AG09319 (cell line): Measurements from ENCODE around the gene NECTIN1.

Experiments
- DNase-seq: peaks from one replicate; pipeline ENCODE4 v3.0.0-alpha.2; 2010; ENCODE audit warnings: low read depth; ENCODE audit errors: extremely low read depth
- TF ChIP-seq, protein P1 (sequence below): IDR thresholded peaks from 2 replicates; pipeline ENCODE4 v1.5.1; 2011; ENCODE audit warnings: low read depth, mild to moderate bottlenecking, inconsistent platforms, low read length, moderate library complexity

Gene NECTIN1

DNA sequence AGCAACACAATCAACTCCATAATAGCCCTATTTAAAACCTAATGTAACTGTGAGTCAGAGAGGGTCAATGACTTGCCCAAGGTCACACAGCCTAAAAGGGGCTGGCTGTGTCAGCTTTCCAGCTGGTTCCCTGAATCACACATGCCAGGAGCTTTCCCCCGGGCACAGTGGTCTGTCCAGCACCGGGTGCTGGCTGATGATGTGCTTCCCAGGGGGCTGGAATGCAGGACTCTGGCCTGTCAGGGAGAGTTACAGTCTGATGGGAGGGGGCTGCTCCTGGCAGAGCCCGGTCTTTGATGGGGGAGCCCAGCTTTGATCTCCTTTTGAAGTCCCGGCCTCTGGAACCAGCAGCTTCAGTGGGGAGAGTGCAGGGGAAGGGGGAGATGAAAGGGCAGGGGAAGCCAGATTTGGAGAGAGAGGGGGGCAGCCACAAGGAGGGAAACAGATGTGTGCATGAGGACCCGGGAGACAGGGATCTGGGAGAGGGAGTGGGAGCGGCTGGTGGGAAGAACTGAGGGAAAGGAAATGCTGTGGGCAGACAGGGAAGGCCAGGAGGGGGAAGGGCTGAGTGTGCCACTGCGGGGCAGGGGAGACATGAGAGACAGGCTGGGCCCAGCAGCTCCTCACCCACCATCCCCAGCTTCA lies 102.7 kb downstream of the NECTIN1 start:
- DNase-seq, result no peak
- TF ChIP-seq, protein P1, sequence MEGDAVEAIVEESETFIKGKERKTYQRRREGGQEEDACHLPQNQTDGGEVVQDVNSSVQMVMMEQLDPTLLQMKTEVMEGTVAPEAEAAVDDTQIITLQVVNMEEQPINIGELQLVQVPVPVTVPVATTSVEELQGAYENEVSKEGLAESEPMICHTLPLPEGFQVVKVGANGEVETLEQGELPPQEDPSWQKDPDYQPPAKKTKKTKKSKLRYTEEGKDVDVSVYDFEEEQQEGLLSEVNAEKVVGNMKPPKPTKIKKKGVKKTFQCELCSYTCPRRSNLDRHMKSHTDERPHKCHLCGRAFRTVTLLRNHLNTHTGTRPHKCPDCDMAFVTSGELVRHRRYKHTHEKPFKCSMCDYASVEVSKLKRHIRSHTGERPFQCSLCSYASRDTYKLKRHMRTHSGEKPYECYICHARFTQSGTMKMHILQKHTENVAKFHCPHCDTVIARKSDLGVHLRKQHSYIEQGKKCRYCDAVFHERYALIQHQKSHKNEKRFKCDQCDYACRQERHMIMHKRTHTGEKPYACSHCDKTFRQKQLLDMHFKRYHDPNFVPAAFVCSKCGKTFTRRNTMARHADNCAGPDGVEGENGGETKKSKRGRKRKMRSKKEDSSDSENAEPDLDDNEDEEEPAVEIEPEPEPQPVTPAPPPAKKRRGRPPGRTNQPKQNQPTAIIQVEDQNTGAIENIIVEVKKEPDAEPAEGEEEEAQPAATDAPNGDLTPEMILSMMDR, result no peak

DNA sequence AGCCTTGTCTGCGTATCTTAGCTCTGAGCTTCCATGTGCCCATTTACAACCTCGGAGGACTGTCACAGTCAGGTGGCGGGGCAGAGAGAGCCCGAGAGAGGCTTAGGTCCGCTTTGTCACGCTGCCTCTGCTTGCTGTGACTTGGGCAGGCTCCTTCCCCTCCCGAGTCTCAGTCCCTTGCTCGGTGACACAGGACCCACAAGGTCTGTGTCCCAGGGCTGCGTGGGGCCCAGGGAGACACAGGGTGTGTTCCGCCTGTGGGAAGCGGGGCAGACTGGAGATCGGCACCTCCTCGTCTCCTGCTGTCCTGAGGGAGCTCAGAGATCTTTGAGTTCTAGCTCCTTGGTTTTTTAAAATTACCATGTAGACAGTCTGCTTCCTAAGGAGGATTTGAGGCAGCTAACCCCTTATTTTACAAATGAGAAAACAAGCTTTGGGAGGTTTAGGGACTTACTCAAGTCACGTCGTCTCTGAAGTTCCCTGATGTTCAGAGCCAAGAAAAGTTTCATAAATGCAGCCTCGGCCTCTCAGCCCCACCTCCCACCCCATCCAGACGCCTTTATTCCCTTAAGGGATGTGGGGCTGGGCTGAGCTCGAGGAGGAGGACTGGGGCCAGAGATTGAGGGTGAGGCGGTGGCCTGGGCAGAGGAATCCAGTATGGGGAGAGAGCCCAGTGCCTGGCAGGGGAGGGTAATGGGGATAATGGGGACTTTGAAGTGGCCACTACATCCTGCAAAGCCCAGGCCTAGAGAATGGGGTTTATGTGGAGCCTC lies 103.6 kb downstream of the NECTIN1 start:
- TF ChIP-seq, protein P1, result no peak

DNA sequence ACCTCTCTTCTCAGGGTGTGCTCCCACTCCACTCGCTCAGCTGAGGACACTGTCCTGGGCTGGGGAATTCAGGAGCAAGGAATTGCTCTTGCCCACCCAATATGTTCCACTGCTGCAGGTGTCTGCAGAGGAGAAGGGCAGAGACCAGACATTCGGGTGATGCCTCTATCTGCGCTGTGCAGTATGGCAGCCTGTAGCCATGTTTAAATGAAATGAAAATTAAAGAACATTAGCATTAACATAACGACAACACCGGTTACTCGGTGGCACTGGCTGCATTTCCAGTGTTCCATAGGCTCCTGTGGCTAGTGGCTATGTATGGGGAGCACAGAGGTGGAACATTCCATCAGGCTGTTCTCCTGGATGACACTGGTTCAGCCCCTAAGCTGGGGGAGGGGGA lies 104.4 kb downstream of the NECTIN1 start:
- TF ChIP-seq, protein P1, result no peak
- DNase-seq, result no peak

More for the DNA sequence above, 103.6 kb downstream of the NECTIN1 start:
- no peak for DNase-seq

DNA sequence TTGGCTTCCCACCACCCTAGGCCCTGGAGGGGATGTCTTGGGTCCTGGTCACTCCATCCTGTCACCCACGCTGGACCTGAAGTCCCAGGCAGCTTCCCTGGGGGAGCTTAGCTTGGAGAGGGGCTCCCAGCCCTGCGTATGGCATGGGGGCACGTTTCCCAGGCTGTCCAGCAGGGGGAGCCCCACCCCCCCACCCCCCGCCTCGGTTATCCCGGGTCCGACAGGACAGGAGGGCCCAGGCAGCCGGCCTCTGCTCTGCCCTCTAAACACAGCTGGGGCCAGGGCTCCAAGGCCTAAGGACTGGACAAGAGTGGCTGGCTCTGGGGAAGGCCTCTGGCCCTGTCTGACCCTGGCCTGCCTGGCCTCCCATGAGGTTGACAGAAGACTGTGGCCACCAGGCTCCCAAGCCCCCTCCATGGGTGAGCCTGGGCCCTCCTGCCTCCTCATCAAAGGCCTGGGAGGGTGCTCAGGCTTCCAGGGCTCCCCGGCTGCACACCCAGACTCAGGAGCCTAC lies 104.8 kb downstream of the NECTIN1 start:
- TF ChIP-seq, protein P1, result peak; percentile 30
- DNase-seq, result no peak

DNA sequence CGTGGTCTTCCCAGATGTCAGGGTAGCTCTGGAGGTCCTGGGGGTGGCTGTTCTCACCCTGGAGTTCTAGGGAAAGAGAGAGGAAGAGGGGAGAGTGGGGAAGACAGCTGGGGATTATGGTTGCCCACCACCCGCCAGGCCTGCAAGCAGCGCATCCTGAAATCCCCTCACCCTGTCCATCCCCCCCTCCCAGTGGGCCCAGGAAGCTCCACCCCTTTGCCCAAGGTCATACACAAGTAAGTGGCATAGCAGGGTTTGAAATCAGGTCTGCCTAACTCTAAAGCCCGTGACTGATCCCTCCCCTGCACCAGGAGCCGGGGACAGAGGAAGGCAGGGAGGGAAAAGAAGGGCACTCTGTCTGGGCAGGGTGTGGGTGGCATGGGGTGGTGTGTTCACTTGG lies 105.3 kb downstream of the NECTIN1 start:
- no peak for DNase-seq
- TF ChIP-seq, protein P1, result no peak

DNA sequence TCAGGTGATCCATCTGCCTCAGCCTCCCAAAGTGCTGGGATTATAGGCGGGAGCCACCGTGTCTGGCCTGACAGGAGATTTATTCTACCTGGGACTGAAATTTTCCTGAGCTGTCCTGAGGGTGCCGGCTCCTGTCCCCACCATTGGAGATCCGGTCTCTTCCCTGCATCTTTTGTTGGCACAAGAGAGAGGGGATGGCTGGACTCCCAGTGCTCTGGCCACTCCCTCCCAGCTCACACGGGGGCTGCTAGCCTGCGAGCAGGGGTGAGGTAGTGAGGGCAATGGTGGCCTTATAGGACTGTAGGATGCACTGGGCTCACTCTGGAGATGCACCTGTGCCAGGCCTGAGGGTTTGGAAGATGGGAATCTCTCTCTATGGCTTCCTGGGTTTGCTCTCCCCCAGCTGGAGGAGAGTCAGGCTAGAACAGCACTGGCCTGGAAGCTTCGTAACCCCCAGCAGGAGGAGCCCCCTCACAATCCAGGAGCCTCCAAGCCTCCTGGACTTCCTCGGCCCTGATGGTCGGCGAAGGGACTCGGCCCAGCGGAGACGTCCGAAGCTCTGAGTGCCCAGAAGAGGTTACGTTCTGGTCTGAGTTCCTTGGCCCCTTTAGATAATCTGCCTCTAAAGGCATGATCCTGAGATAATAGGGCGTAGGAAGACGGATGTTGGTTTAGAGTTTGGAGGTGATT lies 106.4 kb downstream of the NECTIN1 start:
- no peak for DNase-seq
- TF ChIP-seq, protein P1, result no peak
